Measurements from ENCODE around the gene FRG2. TPM values are rescaled to one million over a fixed set of nuclear protein-coding genes. Genes with fewer than 3 reads are reported as not detected.

The FRG2 gene
- total RNA-seq, 1 donor: not detected

Small RNA genes lying within 50 kb of the gene (small RNA-seq; reads per million reads assigned to genes)
- gene RNA5SP174 (not detected), gene RNA5SP175 (not detected)

Other genes with a start within 250 kb of the FRG2 start
- 22.9 and 31.2 TPM in 2 replicates for gene FRG1, start 86.4 kb downstream of the FRG2 start, total RNA-seq
- gene DBET, start 37.2 kb upstream of the FRG2 start, total RNA-seq: not detected in 2 replicates
- gene DUX4, start 146.5 kb upstream of the FRG2 start, total RNA-seq: not detected in 2 replicates

Measured in fibroblast of villous mesenchyme (primary cell).